Occipital lobe (tissue), 2 donors: ENCODE data around the gene ZCWPW2. TPM values are rescaled to one million over a fixed set of nuclear protein-coding genes. Genes with fewer than 3 reads are reported as not detected.

ENCODE experiments used
- DNase-seq: peaks from one replicate; lab custom pipeline; 2025; lab: John Stamatoyannopoulos, UW
- total RNA-seq: library from RNA; depleted of rRNA; stranded (reverse); fragments of >200 nt; gene quantifications from one replicate; pipeline ENCODE4 v1.2.3, GENCODE V29; 2014

ZCWPW2 gene
- total RNA-seq, 1 donor from 2014 or later: 2.8 TPM

DNA sequence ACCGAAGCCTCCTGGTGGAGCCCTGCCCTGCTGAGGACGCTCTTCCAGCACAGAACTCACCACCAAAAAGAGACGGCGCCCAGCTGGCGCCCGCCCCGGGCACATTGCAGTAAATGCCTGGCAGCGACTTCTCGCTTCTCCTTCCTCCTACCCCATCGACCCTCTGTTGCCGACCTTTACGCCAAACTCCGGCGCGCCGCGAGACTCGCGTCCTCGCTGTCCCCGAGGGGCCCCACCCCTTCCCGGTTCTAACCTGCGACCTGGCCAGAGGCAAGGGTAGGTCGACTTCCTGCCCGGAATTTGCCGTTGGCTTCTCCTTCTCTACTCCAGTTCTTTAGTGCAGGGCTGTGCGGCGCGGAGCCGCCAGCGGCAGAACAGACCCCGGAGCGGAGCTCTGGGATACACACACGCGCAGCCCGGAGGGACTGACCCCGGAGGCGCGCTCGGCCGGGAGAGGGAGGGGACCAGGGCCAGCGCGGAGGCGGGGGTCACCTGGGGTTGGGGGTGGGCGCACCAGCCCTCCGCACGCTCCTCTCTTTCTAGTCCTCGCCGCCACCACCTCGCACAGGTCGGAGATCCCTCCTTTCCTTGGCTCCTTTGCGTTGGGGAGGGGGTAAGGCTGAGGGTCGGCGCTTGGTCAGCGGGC lies 226.7 kb downstream of the ZCWPW2 start:
- no peak for DNase-seq

Other genes starting within 250 kb of the ZCWPW2 start
- 8.9 TPM for gene CMC1, start 107.1 kb upstream of the ZCWPW2 start, total RNA-seq
- 47.9 TPM for gene AZI2, start 103 bp downstream of the ZCWPW2 start, total RNA-seq